Endothelial cell of umbilical vein (primary cell): ENCODE measurements around the gene FRMD4A. TPM values are rescaled to one million over a fixed set of nuclear protein-coding genes. Genes with fewer than 3 reads are reported as not detected.

ENCODE experiments used
- BruUV-seq: library from RNA; stranded (reverse); fragments of 400-500 nt; replicated peaks from 2 replicates; lab custom pipeline; 2021; lab: Mats Ljungman, UMichigan
- CTCF ChIA-PET: fragments of 300-600, 350-600 bp; sonication (Branson Sonifier 250); formaldehyde crosslinking; loops from one replicate; lab custom pipeline; 2021; ENCODE audit warnings: antibody characterized with exemption, inconsistent platforms; lab: Charles Lee
- POLR2A ChIA-PET: fragments of 300-600, 350-600 bp; sonication (Branson Sonifier 250); formaldehyde crosslinking; loops from one replicate; lab custom pipeline; 2021; ENCODE audit warnings: antibody characterized with exemption, inconsistent platforms; lab: Charles Lee
- DNase-seq: peaks from one replicate; pipeline ENCODE4 v3.0.0-alpha.2; 2011; ENCODE audit warnings: low read depth, low spot score
- FAIRE-seq: peaks from 2 replicates; lab custom pipeline; 2011; peaks lifted over from hg19 to GRCh38; lab: Jason Lieb, UNC
- H2AFZ ChIP-seq: 2 replicates; pipeline ENCODE4 v1.6.0; 2012; ENCODE audit warnings: low read depth, low read length, control low read depth, inconsistent platforms
- H3K27ac ChIP-seq: 2 replicates; pipeline ENCODE4 v1.5.1; 2011; ENCODE audit warnings: low read depth, mild to moderate bottlenecking, control low read depth, low read length, moderate library complexity; ENCODE audit not compliant: insufficient read depth
- H3K27me3 ChIP-seq, 2 experiments: 2 replicates each; pipeline versions ENCODE4 v1.6.0 to v1.6.1; 2011; ENCODE audit warnings: low read length in 2 of 2, mixed read lengths in 1 of 2; ENCODE audit not compliant: control insufficient read depth in 2 of 2, insufficient read depth in 2 of 2
- H3K36me3 ChIP-seq, 2 experiments: 2 replicates in 1 of 2; 3 replicates in 1 of 2; pipeline ENCODE4 v1.5.1; 2011; ENCODE audit warnings: low read length in 2 of 2, mild to moderate bottlenecking in 1 of 2, moderate library complexity in 1 of 2; ENCODE audit not compliant: control insufficient read depth in 2 of 2, insufficient read depth in 2 of 2; ENCODE audit errors: extremely low read depth in 1 of 2
- H3K4me1 ChIP-seq: 3 replicates; pipeline ENCODE4 v1.5.1; 2011; ENCODE audit warnings: mild to moderate bottlenecking, low read length; ENCODE audit not compliant: control insufficient read depth, insufficient read depth; ENCODE audit errors: extremely low read depth
- H3K4me2 ChIP-seq: 2 replicates; pipeline ENCODE4 v1.6.1; 2011; ENCODE audit warnings: low read length, control low read depth, mixed read lengths; ENCODE audit not compliant: insufficient read depth
- H3K4me3 ChIP-seq, 3 experiments: fragments of 200-600 bp in 1 of 3; sonication (generic), shearing (Covaris generic) in 1 of 3; replicated peaks in 1 of 3; 2 replicates each; pipeline ENCODE4 v1.5.1; 2011 to 2016; ENCODE audit warnings: control low read depth in 3 of 3, low read length in 3 of 3, mild to moderate bottlenecking in 2 of 3, inconsistent platforms in 1 of 3, low read depth in 1 of 3, moderate library complexity in 1 of 3; ENCODE audit not compliant: insufficient read depth in 1 of 3
- H3K79me2 ChIP-seq: 2 replicates; pipeline ENCODE4 v1.6.0; 2012; ENCODE audit warnings: low read length, inconsistent platforms; ENCODE audit not compliant: control insufficient read depth, insufficient read depth
- H3K9ac ChIP-seq: replicated peaks from 2 replicates; pipeline ENCODE3; 2011; ENCODE audit warnings: low read length, control low read depth; ENCODE audit not compliant: insufficient read depth; ENCODE audit errors: extremely low read depth
- H3K9me1 ChIP-seq: replicated peaks from 3 replicates; pipeline ENCODE4 v1.6.0; 2011; ENCODE audit warnings: mild to moderate bottlenecking, low read length; ENCODE audit not compliant: control insufficient read depth, insufficient read depth; ENCODE audit errors: extremely low read depth
- H3K9me3 ChIP-seq: replicated peaks from 2 replicates; pipeline ENCODE4 v1.5.1; 2012; ENCODE audit warnings: low read length, inconsistent platforms; ENCODE audit not compliant: control insufficient read depth, insufficient read depth
- H4K20me1 ChIP-seq: replicated peaks from 2 replicates; pipeline ENCODE3; 2011; ENCODE audit warnings: mild to moderate bottlenecking, low read length; ENCODE audit not compliant: control insufficient read depth, insufficient read depth; ENCODE audit errors: extremely low read depth
- CTCF ChIP-seq, 2 donors: IDR thresholded peaks; 1 replicate in 1 of 2; 2 replicates in 1 of 2; pipeline ENCODE4 v1.5.1; 2011; ENCODE audit warnings: low read length in 2 of 2, mild to moderate bottlenecking in 2 of 2, moderate library complexity in 2 of 2, control low read depth in 1 of 2, inconsistent platforms in 1 of 2, low read depth in 1 of 2; ENCODE audit not compliant: insufficient read depth in 1 of 2; ENCODE audit errors: extremely low read depth in 1 of 2
- EZH2 ChIP-seq: IDR thresholded peaks from 2 replicates; pipeline ENCODE4 v1.6.1; 2012; ENCODE audit warnings: borderline replicate concordance, low read depth, mild to moderate bottlenecking, moderate library complexity, low read length, inconsistent platforms; ENCODE audit not compliant: severe bottlenecking
- FOS ChIP-seq: IDR thresholded peaks from 2 replicates; pipeline ENCODE4 v1.6.1; 2011; ENCODE audit warnings: mild to moderate bottlenecking, low read length, moderate library complexity, borderline replicate concordance; ENCODE audit not compliant: insufficient read depth
- GATA2 ChIP-seq: IDR thresholded peaks from 2 replicates; pipeline ENCODE4 v1.7.0; 2011; ENCODE audit warnings: low read depth, mild to moderate bottlenecking, moderate library complexity, mixed read lengths, low read length; ENCODE audit not compliant: insufficient read length, insufficient read depth
- JUN ChIP-seq: IDR thresholded peaks from 2 replicates; pipeline ENCODE4 v1.6.1; 2011; ENCODE audit warnings: borderline replicate concordance, low read depth; ENCODE audit not compliant: insufficient read length, insufficient read depth
- MYC ChIP-seq: IDR thresholded peaks from one replicate; pipeline ENCODE4 v1.6.1; 2011; ENCODE audit warnings: mild to moderate bottlenecking, low read depth, low read length
- POLR2A ChIP-seq: IDR thresholded peaks from 2 replicates; pipeline ENCODE4 v1.6.1; 2012; ENCODE audit warnings: low read depth, mild to moderate bottlenecking, control low read depth, low read length
- POLR2AphosphoS5 ChIP-seq: IDR thresholded peaks from 2 replicates; pipeline ENCODE4 v1.6.1; 2012; ENCODE audit warnings: low read depth, mild to moderate bottlenecking, control low read depth, low read length, moderate library complexity; ENCODE audit not compliant: insufficient read depth
- dilution Hi-C: fragments of 300-500 bp; cut with MboI; formaldehyde crosslinking; loops from one replicate; pipeline ENCODE4 v1.15.0; 2019; ENCODE audit warnings: low sequenced_read_pairs; ENCODE audit not compliant: extremely low pct_ligation_motif_present
- intact Hi-C: fragments of 100-400 bp; cut with micrococcal nuclease; formaldehyde crosslinking; loops from one replicate; pipeline ENCODE4 v1.10.0; 2022
- polyA plus RNA-seq, 4 experiments: library from polyadenylated mRNA; depleted of rRNA in 3 of 4; stranded (reverse) in 3 of 4; unstranded in 1 of 4; fragments of >200 nt; gene quantifications; 2 replicates each; pipeline versions ENCODE4 v1.2.1 to v1.2.3, GENCODE V29; 2011 to 2012; ENCODE audit warnings: missing spikeins in 1 of 4
- total RNA-seq: library from RNA; stranded (reverse); gene quantifications from 2 replicates; pipeline ENCODE4 v1.2.3, GENCODE V29; 2021
- TF ChIP-seq, protein P1 (sequence below): IDR thresholded peaks from 2 replicates; pipeline ENCODE4 v1.6.1; 2011; ENCODE audit not compliant: insufficient read depth, insufficient read length

Gene FRMD4A
- total and polyA plus RNA-seq, 2 donors (not counting 3 experiments of a cell fraction or from before 2014, with no cell fraction given) = 123 to 148 TPM

- Histone ChIP-seq H3K36me3 (peaks cover 0 to 3% of the 10 kb centered on the region in 2 experiments), H3K27me3 (no peaks in the 10 kb centered on the region), H3K9me1 (no peaks in the 10 kb centered on the region), H3K27ac (no peak overlapping the region), H3K4me3 (no peak overlapping the region), H3K4me1 (peaks cover 65% of the 10 kb centered on the region), H2AFZ (no peak overlapping the region), H3K79me2 (peaks cover 90% of the 10 kb centered on the region), H3K9ac (no peak overlapping the region), H4K20me1 (no peaks in the 10 kb centered on the region), H3K4me2 (no peak overlapping the region), H3K9me3 (no peaks in the 10 kb centered on the region)
- DNase-seq = no peak
- CTCF ChIA-PET = interaction anchor here (1.4 kb wide), 1 partner anchor 10 kb away, joined by 5 read pairs; no protein-coding TSS in a partner anchor
- intact Hi-C loops = no loop called here
- FAIRE-seq = no peak
- POLR2A ChIA-PET = no interaction called here
- no TSS peak for BruUV-seq
- TF ChIP-seq FOS = no peak
- no peak for TF ChIP-seq GATA2
- no peak for TF ChIP-seq CTCF (IDR thresholded peaks at IDR 0.05; ENCODE audit: extremely low read depth in 1 of 2, insufficient read depth in 1 of 2, low read depth in 1 of 2, low read length in 2 of 2)
- TF ChIP-seq, protein P1, sequence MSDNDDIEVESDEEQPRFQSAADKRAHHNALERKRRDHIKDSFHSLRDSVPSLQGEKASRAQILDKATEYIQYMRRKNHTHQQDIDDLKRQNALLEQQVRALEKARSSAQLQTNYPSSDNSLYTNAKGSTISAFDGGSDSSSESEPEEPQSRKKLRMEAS = no peak
- TF ChIP-seq POLR2A = no peak
- TF ChIP-seq EZH2 = no peak
- TF ChIP-seq POLR2AphosphoS5 = no peak
- TF ChIP-seq JUN = no peak
- TF ChIP-seq MYC = no peak
- dilution Hi-C loops = no loop called here
Measured at GRCh38 chr10:13813550-13813949, 517.2 kb downstream of the FRMD4A start.
